ENCODE measurements around the gene RBM33.

Gene RBM33

GRCh38 chr7:155797262-155798250 is 153.1 kb downstream of the RBM33 start:
- DNase-seq: no peak

GRCh38 chr7:155798673-155799439 is 154.4 kb downstream of the RBM33 start:
- no peak for DNase-seq

GRCh38 chr7:155799514-155799913 is 155.1 kb downstream of the RBM33 start:
- no peak for DNase-seq

GRCh38 chr7:155800301-155800700 is 155.8 kb downstream of the RBM33 start:
- DNase-seq: no peak

GRCh38 chr7:155800741-155801267 is 156.3 kb downstream of the RBM33 start:
- DNase-seq: no peak

GRCh38 chr7:155802291-155802690 is 157.8 kb downstream of the RBM33 start:
- no peak for DNase-seq

GRCh38 chr7:155802906-155803417 is 158.5 kb downstream of the RBM33 start:
- DNase-seq: no peak

GRCh38 chr7:155803418-155804376 is 159.2 kb downstream of the RBM33 start:
- no peak for DNase-seq

GRCh38 chr7:155804431-155804831 is 160.0 kb downstream of the RBM33 start:
- no peak for DNase-seq

GRCh38 chr7:155804897-155805825 is 160.7 kb downstream of the RBM33 start:
- peak; percentile 76 for DNase-seq

- no peak for DNase-seq
These were observed 161.3 kb downstream of the RBM33 start for GRCh38 chr7:155805826-155806095.

GRCh38 chr7:155806096-155806871 is 161.8 kb downstream of the RBM33 start:
- DNase-seq: no peak

GRCh38 chr7:155807065-155807671 is 162.7 kb downstream of the RBM33 start:
- DNase-seq: no peak

GRCh38 chr7:155807789-155808548 is 163.5 kb downstream of the RBM33 start:
- no peak for DNase-seq

- no peak for DNase-seq
These were observed 164.3 kb downstream of the RBM33 start for GRCh38 chr7:155808549-155809331.

- no peak for DNase-seq
These were observed 165.0 kb downstream of the RBM33 start for GRCh38 chr7:155809332-155809946.

GRCh38 chr7:155809947-155810769 is 165.7 kb downstream of the RBM33 start:
- no peak for DNase-seq
